ENCODE data around the gene ADAMTS12. TPM values are rescaled to one million over a fixed set of nuclear protein-coding genes. Genes with fewer than 3 reads are reported as not detected.

The ADAMTS12 gene
- total RNA-seq, 1 experiment from 2014 or later, result 6.2 TPM

DNA sequence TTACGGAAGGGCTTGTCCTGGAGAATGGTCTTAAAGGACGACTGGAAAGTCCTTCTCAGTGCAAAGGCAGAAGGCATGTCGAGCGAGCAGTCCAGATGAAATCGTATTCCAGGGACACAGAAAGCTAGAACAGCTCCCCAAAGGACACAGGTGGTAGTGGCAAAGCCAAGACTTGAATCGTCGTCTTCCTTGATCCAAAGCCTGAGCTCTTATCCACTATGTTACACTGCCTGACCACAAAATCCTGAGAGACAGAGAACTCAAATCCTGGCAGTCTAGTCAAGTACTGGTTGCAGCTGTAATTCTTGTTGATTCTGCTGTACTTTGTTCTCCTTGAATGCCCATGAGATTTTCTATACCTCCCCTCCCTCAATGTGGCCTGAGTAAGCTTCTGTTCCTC lies 252.3 kb downstream of the ADAMTS12 start:
- Mint-ChIP-seq H3K9me3 (peaks cover 4 to 6% of the 10 kb centered on the region in 2 experiments; a peak in 3 of 5 replicates), H3K27me3 (ENCODE audit: low read depth) (no peaks in the 10 kb centered on the region), H3K27ac (no peak overlapping the region), H3K36me3 (ENCODE audit: insufficient read depth in 1 of 3, low read depth in 3 of 3) (peaks cover 7 to 12% (median 9%) of the 10 kb centered on the region in 3 experiments), H3K4me1 (no peaks in the 10 kb centered on the region), H3K4me3 (no peak overlapping the region)
- H2BK12ac ChIP-seq (ENCODE audit: insufficient read length, low read depth, low read length), result no peak overlapping the region
- no peak overlapping the region for H4K8ac ChIP-seq (replicated peaks; ENCODE audit: insufficient read length, low read depth, low read length)
- H3K18ac ChIP-seq (ENCODE audit: insufficient read length, low read depth, low read length), result no peak overlapping the region
- no peaks in the 10 kb centered on the region for H3K27me3 ChIP-seq (ENCODE audit: insufficient read depth, low read length)
- H3K56ac ChIP-seq (ENCODE audit: insufficient read length, low read depth, low read length), result no peak overlapping the region
- no peak overlapping the region for H3K27ac ChIP-seq (ENCODE audit: insufficient read length, low read depth, low read length)
- H3K14ac ChIP-seq (ENCODE audit: insufficient read depth, low read length), result no peak overlapping the region
- no peak overlapping the region for H2BK15ac ChIP-seq (ENCODE audit: low read depth, low read length)
- H3K79me2 ChIP-seq (ENCODE audit: insufficient read depth, low read length), result no peaks in the 10 kb centered on the region
- H2BK5ac ChIP-seq (ENCODE audit: insufficient read length, low read length), result no peak overlapping the region
- no peak overlapping the region for H2AK5ac ChIP-seq (ENCODE audit: insufficient read length, low read length)
- no peak overlapping the region for H3K23ac ChIP-seq (ENCODE audit: insufficient read length, low read depth, low read length)
- no peaks in the 10 kb centered on the region for H3K79me1 ChIP-seq (ENCODE audit: insufficient read depth, low read depth, low read length, poor library complexity, severe bottlenecking)
- no peaks in the 10 kb centered on the region for H4K20me1 ChIP-seq (ENCODE audit: control insufficient read depth, insufficient read depth, insufficient read length)
- WGBS (ENCODE audit: extremely low coverage, insufficient read length, low lambda C conversion rate), result no CpG with 5 or more reads among the region's 7 CpGs
- no peak overlapping the region for H4K5ac ChIP-seq (ENCODE audit: insufficient read length, low read depth, low read length)
- H3K4me2 ChIP-seq (ENCODE audit: insufficient read depth, insufficient read length, low read length), result no peak overlapping the region
- H3K9ac ChIP-seq (ENCODE audit: extremely low read depth, insufficient read length, low read length), result no peak overlapping the region
- no peak for DNase-seq
- H4K91ac ChIP-seq (ENCODE audit: insufficient read length, low read depth, low read length), result no peak overlapping the region
- no peak overlapping the region for H2AFZ ChIP-seq (ENCODE audit: low read length)
- no peak overlapping the region for H3T11ph ChIP-seq (ENCODE audit: low read length)
- TF ChIP-seq, protein P1, sequence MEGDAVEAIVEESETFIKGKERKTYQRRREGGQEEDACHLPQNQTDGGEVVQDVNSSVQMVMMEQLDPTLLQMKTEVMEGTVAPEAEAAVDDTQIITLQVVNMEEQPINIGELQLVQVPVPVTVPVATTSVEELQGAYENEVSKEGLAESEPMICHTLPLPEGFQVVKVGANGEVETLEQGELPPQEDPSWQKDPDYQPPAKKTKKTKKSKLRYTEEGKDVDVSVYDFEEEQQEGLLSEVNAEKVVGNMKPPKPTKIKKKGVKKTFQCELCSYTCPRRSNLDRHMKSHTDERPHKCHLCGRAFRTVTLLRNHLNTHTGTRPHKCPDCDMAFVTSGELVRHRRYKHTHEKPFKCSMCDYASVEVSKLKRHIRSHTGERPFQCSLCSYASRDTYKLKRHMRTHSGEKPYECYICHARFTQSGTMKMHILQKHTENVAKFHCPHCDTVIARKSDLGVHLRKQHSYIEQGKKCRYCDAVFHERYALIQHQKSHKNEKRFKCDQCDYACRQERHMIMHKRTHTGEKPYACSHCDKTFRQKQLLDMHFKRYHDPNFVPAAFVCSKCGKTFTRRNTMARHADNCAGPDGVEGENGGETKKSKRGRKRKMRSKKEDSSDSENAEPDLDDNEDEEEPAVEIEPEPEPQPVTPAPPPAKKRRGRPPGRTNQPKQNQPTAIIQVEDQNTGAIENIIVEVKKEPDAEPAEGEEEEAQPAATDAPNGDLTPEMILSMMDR (conservative IDR thresholded peaks at IDR 0.05), result no peak
- no peaks in the 10 kb centered on the region for H3K9me3 ChIP-seq (ENCODE audit: control insufficient read depth, low read depth, low read length)
- no peak overlapping the region for H3K4ac ChIP-seq (ENCODE audit: low read depth, low read length)
- no peak overlapping the region for H2BK20ac ChIP-seq (ENCODE audit: low read depth, low read length, poor library complexity, severe bottlenecking)
- H2BK120ac ChIP-seq (ENCODE audit: low read depth, low read length, poor library complexity, severe bottlenecking), result no peak overlapping the region
- no peaks in the 10 kb centered on the region for H3K23me2 ChIP-seq (ENCODE audit: insufficient read length, low read depth, low read length, poor library complexity, severe bottlenecking)
- H3K4me1 ChIP-seq (ENCODE audit: insufficient read depth, low read length), result no peaks in the 10 kb centered on the region

Measured in H9 (cell line).